Stimulated activated CD8-positive, alpha-beta memory T cell treated with anti-CD3 and anti-CD28 coated beads, Interleukin-7, amount 100 ng/mL, for 48 hours (primary cell): ENCODE data around the gene CIDEB.

ENCODE experiments used
- DNase-seq, 2 donors: peaks; one replicate each; pipeline ENCODE4 v3.0.0-alpha.2; 2020; ENCODE audit warnings: low read depth in 1 of 2; ENCODE audit errors: extremely low read depth in 1 of 2

The CIDEB gene

GRCh38 chr14:24256960-24257359 is 50.8 kb downstream of the CIDEB start:
- DNase-seq, result no peak

- DNase-seq, result no peak
Measured at GRCh38 chr14:24255931-24256711, 51.7 kb downstream of the CIDEB start.

- DNase-seq, result no peak
Measured at GRCh38 chr14:24255438-24255837, 52.3 kb downstream of the CIDEB start.
